H9 (cell line): Measurements from ENCODE around the gene HEPHL1. TPM values are rescaled to one million over a fixed set of nuclear protein-coding genes. Genes with fewer than 3 reads are reported as not detected.

ENCODE experiments used
- DNase-seq: peaks from one replicate; pipeline ENCODE4 v3.0.0-alpha.2; 2017
- H2AFZ ChIP-seq: one replicate; pipeline ENCODE4 v1.6.1; 2013; ENCODE audit warnings: mild to moderate bottlenecking, low read length, control low read depth, moderate library complexity
- H2AK5ac ChIP-seq: 2 replicates; pipeline ENCODE4 v1.6.1; 2013; ENCODE audit warnings: low read length, control low read depth, mixed read lengths; ENCODE audit not compliant: insufficient read length
- H2BK120ac ChIP-seq: one replicate; pipeline ENCODE4 v1.6.1; 2013; ENCODE audit warnings: low read depth, mild to moderate bottlenecking, low read length, control low read depth, inconsistent platforms; ENCODE audit not compliant: poor library complexity, severe bottlenecking
- H2BK12ac ChIP-seq: 2 replicates; pipeline ENCODE4 v1.6.1; 2013; ENCODE audit warnings: low read length, control low read depth, mixed read lengths, low read depth; ENCODE audit not compliant: insufficient read length
- H2BK15ac ChIP-seq: 2 replicates; pipeline ENCODE4 v1.6.1; 2013; ENCODE audit warnings: low read depth, low read length, control low read depth
- H2BK20ac ChIP-seq: one replicate; pipeline ENCODE4 v1.6.1; 2013; ENCODE audit warnings: low read depth, mild to moderate bottlenecking, low read length, control low read depth, inconsistent platforms; ENCODE audit not compliant: poor library complexity, severe bottlenecking
- H2BK5ac ChIP-seq: 2 replicates; pipeline ENCODE4 v1.6.1; 2013; ENCODE audit warnings: low read length, control low read depth, mixed read lengths; ENCODE audit not compliant: insufficient read length
- H3K14ac ChIP-seq: 2 replicates; pipeline ENCODE4 v1.6.1; 2013; ENCODE audit warnings: low read length, control low read depth; ENCODE audit not compliant: insufficient read depth
- H3K18ac ChIP-seq: 2 replicates; pipeline ENCODE4 v1.6.1; 2013; ENCODE audit warnings: low read depth, mild to moderate bottlenecking, mixed read lengths, low read length, control low read depth; ENCODE audit not compliant: insufficient read length
- H3K23ac ChIP-seq: 2 replicates; pipeline ENCODE4 v1.6.1; 2013; ENCODE audit warnings: low read length, control low read depth, mixed read lengths, low read depth; ENCODE audit not compliant: insufficient read length
- H3K23me2 ChIP-seq: 2 replicates; pipeline ENCODE4 v1.6.1; 2013; ENCODE audit warnings: low read depth, mild to moderate bottlenecking, mixed read lengths, low read length, control low read depth; ENCODE audit not compliant: insufficient read length, poor library complexity, severe bottlenecking
- H3K27ac ChIP-seq: 2 replicates; pipeline ENCODE4 v1.5.1; 2013; ENCODE audit warnings: low read length, control low read depth, mixed read lengths, low read depth; ENCODE audit not compliant: insufficient read length
- H3K27me3 ChIP-seq: 2 replicates; pipeline ENCODE4 v1.6.1; 2013; ENCODE audit warnings: low read length, control low read depth, inconsistent platforms; ENCODE audit not compliant: insufficient read depth
- H3K4ac ChIP-seq: 2 replicates; pipeline ENCODE4 v1.6.1; 2013; ENCODE audit warnings: low read depth, mild to moderate bottlenecking, control low read depth, inconsistent platforms, low read length, moderate library complexity
- H3K4me1 ChIP-seq: 2 replicates; pipeline ENCODE4 v1.6.1; 2013; ENCODE audit warnings: low read length, control low read depth, inconsistent platforms; ENCODE audit not compliant: insufficient read depth
- H3K4me2 ChIP-seq: 2 replicates; pipeline ENCODE4 v1.6.1; 2013; ENCODE audit warnings: low read length, control low read depth, mixed read lengths; ENCODE audit not compliant: insufficient read length, insufficient read depth
- H3K56ac ChIP-seq: 2 replicates; pipeline ENCODE4 v1.6.1; 2013; ENCODE audit warnings: low read depth, mild to moderate bottlenecking, mixed read lengths, low read length, control low read depth; ENCODE audit not compliant: insufficient read length
- H3K79me1 ChIP-seq: 2 replicates; pipeline ENCODE4 v1.6.1; 2013; ENCODE audit warnings: low read depth, mild to moderate bottlenecking, moderate library complexity, low read length, control low read depth, inconsistent platforms; ENCODE audit not compliant: insufficient read depth, poor library complexity, severe bottlenecking
- H3K79me2 ChIP-seq: 2 replicates; pipeline ENCODE4 v1.6.1; 2013; ENCODE audit warnings: low read length, control low read depth, inconsistent platforms; ENCODE audit not compliant: insufficient read depth
- H3K9ac ChIP-seq: 2 replicates; pipeline ENCODE4 v1.6.1; 2013; ENCODE audit warnings: low read length, control low read depth, mixed read lengths; ENCODE audit not compliant: insufficient read length; ENCODE audit errors: extremely low read depth
- H3K9me3 ChIP-seq: one replicate; pipeline ENCODE4 v1.6.1; 2013; ENCODE audit warnings: low read depth, low read length, inconsistent platforms; ENCODE audit not compliant: control insufficient read depth
- H3T11ph ChIP-seq: one replicate; pipeline ENCODE4 v1.6.1; 2013; ENCODE audit warnings: mild to moderate bottlenecking, low read length, control low read depth, inconsistent platforms
- H4K20me1 ChIP-seq: one replicate; pipeline ENCODE4 v1.6.1; 2013; ENCODE audit not compliant: control insufficient read depth, insufficient read length, insufficient read depth
- H4K5ac ChIP-seq: 2 replicates; pipeline ENCODE4 v1.6.1; 2013; ENCODE audit warnings: low read depth, mild to moderate bottlenecking, mixed read lengths, low read length, control low read depth; ENCODE audit not compliant: insufficient read length
- H4K8ac ChIP-seq: replicated peaks from 2 replicates; pipeline ENCODE4 v1.6.1; 2013; ENCODE audit warnings: low read length, control low read depth, mixed read lengths, low read depth; ENCODE audit not compliant: insufficient read length
- H4K91ac ChIP-seq: 2 replicates; pipeline ENCODE4 v1.6.1; 2013; ENCODE audit warnings: low read depth, mild to moderate bottlenecking, moderate library complexity, mixed read lengths, low read length, control low read depth; ENCODE audit not compliant: insufficient read length
- H3K27ac Mint-ChIP-seq, 3 experiments: 2 replicates in 2 of 3; 3 replicates in 1 of 3; pipeline ENCODE4 v1.8.0; 2020 to 2021; ENCODE audit warnings: mixed read lengths in 3 of 3, mild to moderate bottlenecking in 1 of 3, moderate library complexity in 1 of 3
- H3K27me3 Mint-ChIP-seq: 2 replicates; pipeline ENCODE4 v1.8.0; 2021; ENCODE audit warnings: low read depth, mild to moderate bottlenecking, moderate library complexity, mixed read lengths
- H3K36me3 Mint-ChIP-seq, 3 experiments: 2 replicates in 2 of 3; 3 replicates in 1 of 3; pipeline ENCODE4 v1.8.0; 2020 to 2021; ENCODE audit warnings: low read depth in 3 of 3, mixed read lengths in 3 of 3; ENCODE audit not compliant: insufficient read depth in 1 of 3
- H3K4me1 Mint-ChIP-seq, 2 experiments: 2 replicates each; pipeline ENCODE4 v1.8.0; 2020; ENCODE audit warnings: mixed read lengths in 2 of 2
- H3K4me3 Mint-ChIP-seq, 2 experiments: 2 replicates in 1 of 2; 3 replicates in 1 of 2; pipeline ENCODE4 v1.8.0; 2020 to 2021; ENCODE audit warnings: mild to moderate bottlenecking in 2 of 2, mixed read lengths in 2 of 2, moderate library complexity in 1 of 2
- H3K9me3 Mint-ChIP-seq, 2 experiments: 2 replicates in 1 of 2; 3 replicates in 1 of 2; pipeline ENCODE4 v1.8.0; 2020; ENCODE audit warnings: mild to moderate bottlenecking in 2 of 2, mixed read lengths in 2 of 2, moderate library complexity in 1 of 2
- WGBS: extraction: QIAGEN DNeasy Blood & Tissue Kit; methylation state at CpG from one replicate; pipeline ENCODE4 v1.1.7; 2013; ENCODE audit warnings: missing lambda C conversion rate, low lambda C conversion rate, mixed read lengths; ENCODE audit not compliant: insufficient read length; ENCODE audit errors: extremely low coverage; 5-methylcytosine and 5-hydroxymethylcytosine counted together
- total RNA-seq: library from RNA; stranded (reverse); gene quantifications from 2 replicates; pipeline ENCODE4 v1.2.1, GENCODE V29; 2021
- TF ChIP-seq, protein P1 (sequence below): fragments of 200-600 bp; sonication (generic); conservative IDR thresholded peaks from 3 replicates; pipeline ENCODE4 v1.8.0; 2021; ENCODE audit warnings: antibody characterized with exemption, mild to moderate bottlenecking

Gene HEPHL1
- total RNA-seq, 1 experiment from 2014 or later: not detected

DNA sequence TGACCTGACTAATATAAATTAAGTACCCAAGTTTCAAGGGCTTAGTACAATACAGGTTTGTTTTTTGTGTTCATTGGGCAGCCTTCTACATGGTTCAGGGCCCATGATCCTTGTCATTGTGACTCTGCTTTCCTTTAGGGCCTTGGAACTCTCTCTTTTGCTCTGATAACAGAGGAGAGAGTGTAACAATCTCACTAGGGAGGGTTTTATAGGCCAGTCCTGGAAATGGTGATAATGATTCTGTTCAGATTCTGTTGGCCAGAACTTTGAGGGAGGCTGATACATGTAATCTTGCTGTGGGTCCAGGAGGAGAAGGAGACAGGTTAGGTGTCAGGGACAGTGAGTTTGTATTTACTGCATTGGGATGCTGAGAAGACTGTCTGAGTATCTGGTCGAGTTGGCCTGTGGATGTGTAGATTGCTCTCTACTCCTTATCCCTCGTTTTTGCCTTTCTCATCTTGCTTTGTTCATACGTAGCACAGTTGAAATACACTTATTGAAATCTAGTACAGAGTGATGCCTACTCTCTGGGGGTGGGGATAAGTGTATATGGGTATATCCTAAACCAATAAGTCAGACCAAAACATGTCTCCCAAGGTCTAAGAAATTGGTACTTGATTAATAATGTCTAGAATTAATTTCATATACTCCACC, 37.5 kb upstream of the HEPHL1 start:
- H2BK12ac ChIP-seq: no peak overlapping the region
- H3T11ph ChIP-seq: no peak overlapping the region
- no peak overlapping the region for H3K18ac ChIP-seq
- no peak overlapping the region for H3K56ac ChIP-seq
- H2BK20ac ChIP-seq: no peak overlapping the region
- H2AK5ac ChIP-seq: no peak overlapping the region
- no peaks in the 10 kb centered on the region for H4K20me1 ChIP-seq
- no peak overlapping the region for H3K23ac ChIP-seq
- no peak overlapping the region for H4K91ac ChIP-seq
- H3K4me2 ChIP-seq: no peak overlapping the region
- Mint-ChIP-seq H3K27me3 (peaks cover 4% of the 10 kb centered on the region), H3K4me1 (peaks cover 2 to 5% of the 10 kb centered on the region in 2 experiments; a peak in 2 of 4 replicates), H3K27ac (no peak overlapping the region; a peak in 1 of 7 replicates), H3K36me3 (no peaks in the 10 kb centered on the region), H3K4me3 (no peak overlapping the region), H3K9me3 (peaks cover 0 to 3% of the 10 kb centered on the region in 2 experiments; a peak in 2 of 5 replicates)
- no peaks in the 10 kb centered on the region for H3K27me3 ChIP-seq
- no peak overlapping the region for H4K5ac ChIP-seq
- no peaks in the 10 kb centered on the region for H3K9me3 ChIP-seq
- H2BK5ac ChIP-seq: no peak overlapping the region
- H2BK15ac ChIP-seq: no peak overlapping the region
- WGBS: no CpG with 5 or more reads among the region's 3 CpGs
- H3K79me1 ChIP-seq: no peaks in the 10 kb centered on the region
- DNase-seq: no peak
- H2AFZ ChIP-seq: no peak overlapping the region
- TF ChIP-seq, protein P1, sequence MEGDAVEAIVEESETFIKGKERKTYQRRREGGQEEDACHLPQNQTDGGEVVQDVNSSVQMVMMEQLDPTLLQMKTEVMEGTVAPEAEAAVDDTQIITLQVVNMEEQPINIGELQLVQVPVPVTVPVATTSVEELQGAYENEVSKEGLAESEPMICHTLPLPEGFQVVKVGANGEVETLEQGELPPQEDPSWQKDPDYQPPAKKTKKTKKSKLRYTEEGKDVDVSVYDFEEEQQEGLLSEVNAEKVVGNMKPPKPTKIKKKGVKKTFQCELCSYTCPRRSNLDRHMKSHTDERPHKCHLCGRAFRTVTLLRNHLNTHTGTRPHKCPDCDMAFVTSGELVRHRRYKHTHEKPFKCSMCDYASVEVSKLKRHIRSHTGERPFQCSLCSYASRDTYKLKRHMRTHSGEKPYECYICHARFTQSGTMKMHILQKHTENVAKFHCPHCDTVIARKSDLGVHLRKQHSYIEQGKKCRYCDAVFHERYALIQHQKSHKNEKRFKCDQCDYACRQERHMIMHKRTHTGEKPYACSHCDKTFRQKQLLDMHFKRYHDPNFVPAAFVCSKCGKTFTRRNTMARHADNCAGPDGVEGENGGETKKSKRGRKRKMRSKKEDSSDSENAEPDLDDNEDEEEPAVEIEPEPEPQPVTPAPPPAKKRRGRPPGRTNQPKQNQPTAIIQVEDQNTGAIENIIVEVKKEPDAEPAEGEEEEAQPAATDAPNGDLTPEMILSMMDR: no peak
- H3K4ac ChIP-seq: no peak overlapping the region
- no peak overlapping the region for H4K8ac ChIP-seq
- H3K9ac ChIP-seq: no peak overlapping the region
- no peak overlapping the region for H3K14ac ChIP-seq
- no peaks in the 10 kb centered on the region for H3K79me2 ChIP-seq
- H3K23me2 ChIP-seq: no peaks in the 10 kb centered on the region
- no peak overlapping the region for H3K27ac ChIP-seq
- H3K4me1 ChIP-seq: no peaks in the 10 kb centered on the region
- H2BK120ac ChIP-seq: no peak overlapping the region
